GM18873 (cell line): ENCODE results near the gene P3H3.

Experiments
- ATAC-seq: cut with Tn5 transposase; IDR thresholded peaks from one replicate; pipeline ENCODE4 v1.9.1; 2021; ENCODE audit warnings: mild to moderate bottlenecking, moderate library complexity, moderate number of reproducible peaks; ENCODE audit not compliant: unreplicated experiment, low FRiP score

P3H3 gene

DNA sequence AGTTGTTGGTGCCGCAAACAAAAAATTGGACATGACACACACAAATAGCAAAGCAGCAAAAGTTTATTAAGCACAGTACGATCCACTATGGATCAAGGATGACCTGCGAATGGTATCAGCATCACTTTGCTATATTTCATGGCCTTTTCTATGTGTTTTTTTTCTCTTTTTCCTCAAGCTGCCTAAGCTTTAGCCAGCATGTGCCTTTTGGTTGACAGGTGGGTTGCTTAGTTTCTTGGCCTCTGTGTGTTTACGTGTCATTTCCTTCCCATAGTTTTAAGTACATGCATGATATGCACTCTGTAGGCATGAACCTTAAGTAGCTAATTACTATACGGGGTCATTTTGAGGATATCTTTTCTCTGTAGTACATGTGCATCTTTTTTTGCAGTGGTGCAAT, 29.1 kb upstream of the P3H3 start:
- ATAC-seq, result no peak

GRCh38 chr12:6807170-6807569, 21.0 kb upstream of the P3H3 start:
- ATAC-seq, result no peak

DNA sequence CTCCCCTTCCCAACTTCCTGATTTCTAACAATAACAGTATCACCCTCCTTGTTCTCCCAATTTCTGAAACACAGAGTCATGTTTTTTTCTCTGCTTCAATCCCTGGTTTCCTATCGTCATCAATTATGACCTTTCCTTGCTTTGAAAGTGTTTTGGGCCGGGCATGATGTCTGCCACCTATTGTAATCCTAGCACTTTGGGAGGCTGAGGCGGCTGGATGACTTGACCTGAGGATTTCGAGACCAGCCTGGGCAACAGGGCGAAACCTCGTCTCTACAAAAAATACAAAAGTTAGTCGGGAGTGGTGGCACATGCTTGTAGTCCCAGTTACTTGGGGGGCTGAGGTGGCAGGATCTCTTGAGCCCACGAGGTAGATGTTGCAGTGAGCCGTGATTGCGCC, 19.2 kb upstream of the P3H3 start:
- ATAC-seq, result no peak

DNA sequence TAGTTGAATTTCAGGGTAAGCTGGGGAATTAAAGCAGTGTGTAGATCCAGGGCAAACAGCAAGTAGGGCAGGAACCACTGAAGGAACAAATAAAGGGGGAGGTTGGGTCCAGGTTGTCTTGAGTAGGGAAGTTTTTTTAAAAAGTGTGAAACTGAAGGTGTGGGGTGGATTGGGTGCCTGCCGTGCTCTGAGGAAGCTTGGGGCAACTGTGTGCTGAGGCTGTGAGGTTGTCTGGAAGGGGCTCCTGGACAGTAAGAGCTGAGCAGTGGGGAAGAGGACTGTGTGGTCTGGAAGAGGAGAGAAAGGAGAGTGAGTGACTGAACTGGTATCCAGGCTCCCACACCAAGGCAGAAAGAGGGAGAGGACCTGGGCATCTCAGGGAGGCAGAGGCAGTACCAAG, 17.4 kb upstream of the P3H3 start:
- ATAC-seq, result no peak

DNA sequence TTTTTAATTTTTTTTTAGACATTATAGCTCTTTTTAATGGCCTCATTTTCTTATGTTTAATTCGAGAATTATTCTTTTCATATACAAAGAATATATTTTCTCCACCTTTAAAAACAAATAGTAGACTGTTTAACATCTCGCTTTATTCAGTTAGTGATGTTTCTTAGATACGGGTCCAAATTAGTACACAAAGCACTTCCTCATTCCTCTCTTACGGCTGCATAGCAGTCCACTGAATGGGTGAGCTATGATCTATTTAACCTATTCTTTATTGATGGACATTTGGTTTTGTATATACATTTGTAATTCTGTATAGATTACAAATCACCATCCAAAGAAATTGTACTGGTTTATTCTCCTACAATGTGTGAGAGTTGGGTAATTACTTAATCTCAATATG, 14.8 kb upstream of the P3H3 start:
- no peak for ATAC-seq

DNA sequence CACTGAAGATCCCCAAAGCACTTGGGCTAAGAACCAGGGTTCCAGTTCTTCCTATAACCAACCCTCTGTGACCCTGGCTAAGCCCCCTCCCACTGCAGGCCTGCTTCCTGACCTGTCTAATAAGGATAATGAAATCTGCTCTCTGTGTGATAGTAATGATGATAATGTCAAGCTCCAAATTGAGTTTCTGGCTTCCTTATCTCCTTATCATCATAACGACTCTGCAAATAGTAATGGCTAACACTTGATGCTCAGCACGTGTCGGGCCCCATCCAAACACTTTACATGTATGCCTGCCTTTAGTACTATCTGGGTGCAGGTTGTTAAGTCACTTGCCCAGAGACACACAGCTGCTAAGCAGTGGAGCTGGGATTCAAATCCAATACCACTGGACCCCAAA, 11.6 kb upstream of the P3H3 start:
- no peak for ATAC-seq

GRCh38 chr12:6817098-6817497, 11.1 kb upstream of the P3H3 start:
- no peak for ATAC-seq

DNA sequence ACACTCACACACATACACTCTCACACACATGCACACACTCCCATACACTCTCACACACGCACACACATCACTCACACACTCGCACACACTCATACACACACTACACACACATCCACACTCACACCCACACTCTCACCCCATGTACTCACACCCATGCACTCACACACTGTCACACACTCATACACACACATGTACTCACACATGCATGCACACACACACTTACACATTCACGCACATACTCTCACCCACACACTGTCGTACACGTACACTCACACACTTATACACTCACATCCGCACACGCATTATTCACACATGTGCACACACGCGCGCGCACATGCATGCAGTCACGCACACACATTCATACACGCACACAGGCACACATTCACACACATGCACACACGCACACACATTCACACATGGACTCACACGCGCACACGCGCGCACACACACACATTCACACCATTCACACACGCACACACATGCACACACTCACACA, 10.5 kb upstream of the P3H3 start:
- no peak for ATAC-seq

DNA sequence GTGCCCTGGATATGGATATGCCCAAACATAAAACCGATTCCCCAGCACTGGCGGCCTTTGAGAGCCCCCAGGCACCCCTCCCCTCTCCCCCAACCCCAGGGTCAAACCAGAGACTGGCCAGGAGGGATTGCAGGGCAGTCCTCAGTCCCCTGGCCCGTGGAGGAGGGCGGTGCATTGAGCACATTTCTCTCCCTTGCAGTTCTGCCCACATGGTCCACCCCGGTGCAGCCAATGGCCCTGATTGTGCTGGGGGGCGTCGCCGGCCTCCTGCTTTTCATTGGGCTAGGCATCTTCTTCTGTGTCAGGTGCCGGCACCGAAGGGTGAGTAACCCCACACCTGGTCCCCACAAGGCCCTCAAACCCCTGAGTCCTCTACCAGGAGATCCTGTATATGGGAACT, 10.0 kb upstream of the P3H3 start:
- no peak for ATAC-seq

DNA sequence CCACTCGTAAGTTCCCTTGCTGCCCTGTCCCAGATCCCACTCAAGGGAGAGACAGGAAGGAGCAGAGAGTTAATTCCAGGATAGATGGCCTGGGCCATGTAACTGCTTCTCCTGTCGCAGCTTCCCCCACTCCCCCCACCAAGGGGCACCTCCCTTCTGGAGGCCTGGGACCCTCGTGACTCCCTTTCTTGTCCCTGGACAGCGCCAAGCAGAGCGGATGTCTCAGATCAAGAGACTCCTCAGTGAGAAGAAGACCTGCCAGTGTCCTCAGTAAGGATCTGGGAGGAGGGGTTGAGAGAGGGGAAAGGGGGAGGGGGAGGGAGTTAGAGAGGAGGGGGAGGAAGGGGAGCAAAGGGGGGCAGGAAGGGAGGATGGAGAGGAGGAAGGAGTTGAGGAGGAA, 9.6 kb upstream of the P3H3 start:
- ATAC-seq, result no peak

DNA sequence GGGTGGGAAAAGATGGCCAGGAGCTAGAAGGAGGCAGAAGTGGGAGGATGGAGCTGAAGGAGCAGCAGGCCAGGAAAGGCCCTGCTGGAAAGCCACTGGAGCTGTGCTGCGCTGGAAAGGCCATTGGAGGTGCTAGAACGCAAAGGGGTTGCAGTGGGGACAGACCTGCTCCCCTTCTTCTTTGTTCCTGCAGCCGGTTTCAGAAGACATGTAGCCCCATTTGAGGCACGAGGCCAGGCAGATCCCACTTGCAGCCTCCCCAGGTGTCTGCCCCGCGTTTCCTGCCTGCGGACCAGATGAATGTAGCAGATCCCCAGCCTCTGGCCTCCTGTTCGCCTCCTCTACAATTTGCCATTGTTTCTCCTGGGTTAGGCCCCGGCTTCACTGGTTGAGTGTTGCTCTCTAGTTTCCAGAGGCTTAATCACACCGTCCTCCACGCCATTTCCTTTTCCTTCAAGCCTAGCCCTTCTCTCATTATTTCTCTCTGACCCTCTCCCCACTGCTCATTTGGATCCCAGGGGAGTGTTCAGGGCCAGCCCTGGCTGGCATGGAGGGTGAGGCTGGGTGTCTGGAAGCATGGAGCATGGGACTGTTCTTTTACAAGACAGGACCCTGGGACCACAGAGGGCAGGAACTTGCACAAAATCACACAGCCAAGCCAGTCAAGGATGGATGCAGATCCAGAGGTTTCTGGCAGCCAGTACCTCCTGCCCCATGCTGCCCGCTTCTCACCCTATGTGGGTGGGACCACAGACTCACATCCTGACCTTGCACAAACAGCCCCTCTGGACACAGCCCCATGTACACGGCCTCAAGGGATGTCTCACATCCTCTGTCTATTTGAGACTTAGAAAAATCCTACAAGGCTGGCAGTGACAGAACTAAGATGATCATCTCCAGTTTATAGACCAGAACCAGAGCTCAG, 8.8 kb upstream of the P3H3 start:
- ATAC-seq, result no peak

GRCh38 chr12:6820166-6820565, 8.0 kb upstream of the P3H3 start:
- ATAC-seq, result no peak

GRCh38 chr12:6821591-6822425, 6.4 kb upstream of the P3H3 start, which contains the start of gene GPR162:
Gene GPR162, plus strand, starts transcription at chr12:6821821. Its CDS starts 2,078 bp downstream, at chr12:6823899.
- no peak for ATAC-seq

DNA sequence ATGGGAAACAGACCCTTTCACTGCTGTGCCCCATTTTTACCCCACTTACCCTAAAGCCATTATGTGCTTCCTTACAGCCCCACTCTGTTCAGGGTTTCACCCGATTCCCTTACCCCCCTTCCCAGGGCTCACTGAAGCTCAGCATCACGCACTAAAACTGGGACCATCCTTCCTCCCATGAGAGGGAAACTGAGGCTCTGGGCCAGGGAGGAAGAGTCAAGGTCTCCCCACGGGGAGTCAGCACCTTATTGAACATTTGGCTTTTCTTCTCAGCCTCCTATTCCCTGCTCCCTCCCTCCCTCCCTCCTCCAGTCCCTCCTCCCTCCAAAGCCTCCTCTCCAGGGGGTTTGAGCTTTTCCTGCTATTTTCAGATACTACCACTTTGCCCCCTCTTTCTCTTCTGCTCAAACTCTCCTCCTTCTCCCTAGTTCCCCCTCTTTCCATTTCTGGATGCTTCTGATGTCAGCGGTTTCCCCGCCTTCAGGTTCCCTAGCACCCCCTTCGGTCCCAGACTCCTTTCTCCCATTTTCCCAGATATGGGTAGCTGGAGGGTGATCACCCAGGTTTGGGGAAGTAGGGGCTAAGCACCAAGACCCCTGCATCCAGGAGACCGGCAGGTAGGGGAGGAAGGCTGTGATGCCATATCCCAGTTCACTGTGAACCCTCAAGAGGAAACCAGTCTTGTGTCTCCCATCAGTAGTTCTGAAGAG, 5.6 kb upstream of the P3H3 start:
- ATAC-seq, result no peak

- ATAC-seq, result no peak
Measured at GRCh38 chr12:6823182-6824084, 4.8 kb upstream of the P3H3 start.

GRCh38 chr12:6824085-6824775, 4.0 kb upstream of the P3H3 start:
- no peak for ATAC-seq

DNA sequence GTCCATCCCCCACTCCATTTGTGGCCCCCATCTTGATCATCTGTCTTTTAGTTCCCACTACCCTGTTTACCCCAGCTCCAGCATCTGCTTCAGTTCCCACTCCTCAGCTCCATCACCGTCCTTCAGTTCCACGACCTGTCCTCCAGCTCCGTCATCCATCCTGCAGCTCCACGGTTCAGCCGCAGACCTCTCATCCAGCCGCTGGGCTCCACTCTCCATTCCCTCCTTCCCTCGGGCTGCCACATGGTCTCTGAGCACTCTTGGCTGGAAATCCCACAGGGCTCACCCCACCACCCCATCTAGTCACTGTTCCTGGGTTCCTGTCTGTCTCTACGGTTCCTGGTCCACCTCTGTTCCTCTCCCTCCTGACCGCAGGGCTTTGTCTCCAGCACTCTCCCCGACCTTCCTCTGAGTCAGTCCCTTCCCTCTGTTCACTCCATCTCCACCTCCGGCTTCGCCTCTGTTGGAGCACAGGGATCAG, 3.3 kb upstream of the P3H3 start:
- no peak for ATAC-seq

DNA sequence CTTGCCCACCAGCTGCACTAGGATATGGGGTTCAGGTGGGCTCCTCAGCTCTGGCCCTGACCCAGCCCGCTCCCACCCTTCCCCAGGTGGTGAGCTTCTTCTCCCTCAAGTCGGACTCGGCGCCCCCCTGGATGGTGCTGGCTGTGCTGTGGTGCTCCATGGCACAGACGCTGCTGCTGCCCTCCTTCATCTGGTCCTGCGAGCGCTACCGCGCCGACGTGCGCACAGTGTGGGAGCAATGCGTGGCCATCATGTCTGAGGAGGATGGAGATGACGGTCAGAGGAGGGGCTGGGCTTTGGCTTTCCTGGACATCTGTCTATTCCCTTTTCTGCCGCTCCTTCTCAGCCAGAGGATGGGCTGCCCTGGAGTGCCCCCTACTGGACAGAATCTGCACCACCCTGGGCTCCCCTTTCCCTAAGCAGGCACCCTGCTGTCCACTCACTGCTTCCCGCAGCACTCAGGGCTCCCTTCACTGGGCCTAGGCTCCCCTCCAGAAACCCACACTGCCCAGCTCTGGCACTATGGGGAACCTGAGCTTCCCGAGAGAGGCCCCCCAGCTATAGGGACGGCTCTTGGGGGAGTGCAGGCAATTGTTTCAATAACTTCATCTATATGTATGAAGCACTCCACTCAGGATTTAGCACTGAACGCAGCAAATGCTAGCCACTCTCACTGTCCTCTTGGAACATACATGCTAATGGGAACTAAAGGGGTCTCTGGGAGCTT, 2.6 kb upstream of the P3H3 start:
- no peak for ATAC-seq
